M059J (cell line): Measurements from ENCODE around the gene LRP1. TPM values are rescaled to one million over a fixed set of nuclear protein-coding genes. Genes with fewer than 3 reads are reported as not detected.

Experiments
- DNase-seq: peaks from one replicate; pipeline ENCODE4 v3.0.0-alpha.2; 2012; ENCODE audit warnings: low read depth
- total RNA-seq: library from RNA; depleted of rRNA; stranded (reverse); fragments of >200 nt; shearing (Covaris generic); gene quantifications from 2 replicates; pipeline ENCODE4 v1.2.3, GENCODE V29; 2014

Gene LRP1
- total RNA-seq, 1 experiment from 2014 or later: 24.9 TPM

- no peak for DNase-seq
These were observed 25.8 kb downstream of the LRP1 start for GRCh38 chr12:57154076-57154475.

GRCh38 chr12:57154804-57155434 lies 26.6 kb downstream of the LRP1 start:
- DNase-seq: no peak

- no peak for DNase-seq
These were observed 28.6 kb downstream of the LRP1 start for GRCh38 chr12:57156701-57157403.

GRCh38 chr12:57157588-57158173 lies 29.4 kb downstream of the LRP1 start:
- no peak for DNase-seq

- no peak for DNase-seq
These were observed 29.9 kb downstream of the LRP1 start for GRCh38 chr12:57158186-57158585.

- no peak for DNase-seq
These were observed 30.4 kb downstream of the LRP1 start for GRCh38 chr12:57158665-57159064.

DNA sequence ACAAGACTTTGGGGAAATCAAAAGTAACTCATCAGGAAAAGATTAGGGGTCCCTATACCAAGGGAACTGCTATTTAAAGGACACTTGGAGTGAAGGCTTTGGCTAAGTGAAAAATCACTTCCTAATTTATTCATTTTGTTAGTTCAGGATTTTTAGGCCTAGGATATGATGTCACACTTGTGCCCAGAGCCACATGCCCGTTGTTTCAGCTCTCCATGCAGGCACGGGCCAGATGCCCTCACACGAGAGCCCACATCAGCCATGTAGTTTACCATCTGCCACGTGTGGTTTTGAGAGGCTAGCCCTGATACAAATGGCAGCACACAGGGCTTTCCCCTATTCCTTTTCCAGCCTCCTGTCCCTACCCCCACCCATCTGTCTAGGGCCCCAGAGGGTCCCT lies 31.0 kb downstream of the LRP1 start:
- DNase-seq: no peak

DNA sequence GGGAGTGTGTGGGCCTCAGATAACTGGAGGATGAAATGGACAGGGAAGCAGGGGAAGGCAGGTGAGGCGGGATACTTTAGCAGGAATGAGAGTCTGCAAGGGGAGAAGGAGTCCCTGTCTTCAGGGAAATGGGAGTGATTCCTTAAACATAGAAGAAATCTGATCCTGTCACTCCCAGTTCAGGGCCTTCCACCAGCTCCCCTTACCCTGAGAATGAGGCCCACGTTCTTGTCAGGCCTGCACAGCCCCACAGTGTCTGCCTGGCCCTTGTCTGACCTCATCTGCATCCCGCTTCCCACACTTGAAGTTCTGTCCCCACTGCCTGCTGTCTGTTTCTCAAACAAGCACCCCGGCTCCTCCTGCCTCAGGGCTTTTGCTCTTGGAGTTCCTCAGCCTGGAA lies 31.8 kb downstream of the LRP1 start:
- no peak for DNase-seq

GRCh38 chr12:57160741-57161140 lies 32.5 kb downstream of the LRP1 start:
- no peak for DNase-seq

GRCh38 chr12:57161491-57161890 lies 33.2 kb downstream of the LRP1 start:
- no peak for DNase-seq

GRCh38 chr12:57162553-57163125 lies 34.4 kb downstream of the LRP1 start:
- no peak for DNase-seq

DNA sequence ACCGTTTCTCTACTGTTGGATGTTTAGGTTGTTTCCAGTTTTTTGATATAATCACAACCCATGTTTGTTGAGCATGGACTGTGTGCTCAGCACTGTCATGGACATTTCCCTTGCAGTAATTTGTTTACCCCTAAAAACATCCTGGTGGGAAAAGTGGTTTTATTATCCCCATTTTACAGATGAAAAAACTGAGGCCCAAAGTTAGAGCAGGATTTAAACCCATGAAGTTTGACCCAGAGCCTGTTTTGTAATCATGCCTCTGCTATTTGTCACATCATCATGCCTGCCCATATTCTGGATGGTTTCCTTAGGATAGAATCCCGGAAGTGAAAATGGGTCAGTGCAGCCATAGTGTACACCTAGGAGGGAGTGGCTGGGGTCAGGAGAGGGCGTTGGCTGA lies 36.2 kb downstream of the LRP1 start:
- no peak for DNase-seq

GRCh38 chr12:57164966-57165625 lies 36.8 kb downstream of the LRP1 start:
- DNase-seq: no peak

- DNase-seq: peak; percentile 19
These were observed 37.5 kb downstream of the LRP1 start for GRCh38 chr12:57165741-57166140.

DNA sequence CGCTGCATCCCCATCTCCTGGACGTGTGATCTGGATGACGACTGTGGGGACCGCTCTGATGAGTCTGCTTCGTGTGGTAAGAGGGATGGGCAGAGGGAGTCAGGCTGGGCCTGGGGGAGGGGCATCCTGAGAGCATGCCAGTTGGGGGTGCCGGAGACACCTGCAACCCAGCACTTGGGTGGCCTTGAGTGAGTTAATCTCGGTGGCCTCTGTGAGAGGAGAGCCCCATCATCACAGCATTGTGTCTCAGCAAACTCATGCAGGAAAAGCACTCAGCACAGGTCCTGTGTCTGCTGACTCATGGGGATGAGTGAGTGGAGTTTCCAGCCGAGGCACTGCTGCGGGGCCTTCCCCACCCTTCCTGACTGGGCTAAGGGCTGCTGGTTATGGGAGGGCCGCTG lies 38.7 kb downstream of the LRP1 start:
- DNase-seq: peak; percentile 63

GRCh38 chr12:57168058-57168457 lies 39.8 kb downstream of the LRP1 start:
- DNase-seq: no peak

GRCh38 chr12:57169046-57169795 lies 40.9 kb downstream of the LRP1 start:
- no peak for DNase-seq

GRCh38 chr12:57169969-57170368 lies 41.7 kb downstream of the LRP1 start:
- no peak for DNase-seq

GRCh38 chr12:57170408-57170807 lies 42.1 kb downstream of the LRP1 start:
- DNase-seq: no peak

DNA sequence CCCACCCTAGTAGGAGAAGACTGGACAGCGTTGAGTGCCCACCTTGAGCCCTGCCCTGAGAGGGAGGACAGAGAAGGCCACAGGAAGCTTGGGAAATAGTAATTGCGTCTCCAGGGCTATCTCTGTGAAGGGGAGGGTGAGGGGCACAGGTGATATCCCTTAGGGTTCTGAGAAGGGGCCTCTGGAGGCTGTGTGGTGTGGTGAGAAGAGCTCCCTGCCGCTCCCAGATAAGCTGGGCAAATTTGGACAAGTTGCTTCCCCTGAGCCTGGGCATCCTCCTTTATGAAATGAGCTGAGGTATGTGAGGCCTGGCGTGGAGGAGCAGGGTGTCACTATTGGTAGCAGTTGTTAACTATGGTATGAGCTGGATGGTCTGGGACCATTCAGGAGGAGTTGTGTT lies 42.6 kb downstream of the LRP1 start:
- DNase-seq: no peak

DNA sequence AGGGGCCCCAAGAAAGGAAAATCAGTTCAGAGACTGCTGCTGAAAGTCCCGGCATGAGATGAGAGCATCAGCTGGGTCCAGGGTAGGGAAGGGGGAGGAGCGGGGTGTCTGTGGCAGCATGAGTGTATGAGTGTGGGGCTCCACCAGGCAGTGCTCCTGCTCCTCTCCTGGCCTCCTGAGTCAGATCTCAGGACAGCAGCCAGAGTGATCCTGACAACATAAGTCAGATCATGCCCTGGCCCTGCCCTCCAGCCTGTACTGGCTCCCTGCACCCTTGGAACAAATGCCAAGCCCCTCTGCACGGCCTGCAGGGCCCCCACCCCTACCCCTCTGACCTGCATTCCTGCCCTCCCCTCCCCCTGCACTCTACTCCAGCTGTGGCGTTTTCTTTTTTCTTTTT lies 43.4 kb downstream of the LRP1 start:
- DNase-seq: no peak

DNA sequence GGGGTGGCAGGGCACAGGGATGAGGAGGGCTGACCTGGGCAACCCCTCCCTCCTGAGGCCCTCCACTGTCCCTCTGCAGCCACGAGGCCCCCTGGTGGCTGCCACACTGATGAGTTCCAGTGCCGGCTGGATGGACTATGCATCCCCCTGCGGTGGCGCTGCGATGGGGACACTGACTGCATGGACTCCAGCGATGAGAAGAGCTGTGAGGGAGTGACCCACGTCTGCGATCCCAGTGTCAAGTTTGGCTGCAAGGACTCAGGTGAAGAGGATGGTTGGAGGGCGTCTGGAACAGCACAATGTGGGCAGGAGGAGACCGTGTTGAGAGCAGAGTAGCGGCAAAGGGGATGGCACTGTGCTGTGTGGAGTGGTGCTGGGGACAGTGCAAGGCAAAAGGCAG lies 44.8 kb downstream of the LRP1 start:
- DNase-seq: no peak
